HepG2 (cell line): ENCODE results near the gene NDOR1. TPM values are rescaled to one million over a fixed set of nuclear protein-coding genes. Genes with fewer than 3 reads are reported as not detected.

Source experiments
- CBX2 ChIP-seq, 2 experiments: fragments of 200-600 bp in 1 of 2; sonication (generic); formaldehyde crosslinking in 1 of 2; IDR thresholded peaks; 2 replicates each; pipeline versions ENCODE4 v1.7.0 to v1.8.1; 2018 to 2022; ENCODE audit warnings: low read depth in 2 of 2, low read length in 1 of 2, mild to moderate bottlenecking in 1 of 2, missing genetic modification reagents in 1 of 2
- HBP1 ChIP-seq: IDR thresholded peaks from 2 replicates; pipeline ENCODE4 v1.6.1; 2016; ENCODE audit warnings: low read depth, control low read depth
- U2AF1 ChIP-seq: fragments of 200-400 bp; formaldehyde crosslinking; optimal IDR thresholded peaks from 2 replicates; pipeline ENCODE3; 2017; ENCODE audit warnings: mild to moderate bottlenecking, low read depth, low read length
- ZBED4 ChIP-seq: sonication (generic); formaldehyde crosslinking; IDR thresholded peaks from 2 replicates; pipeline ENCODE4 v1.4.0; 2020; ENCODE audit warnings: missing genetic modification reagents, borderline replicate concordance
- ZNF317 ChIP-seq: sonication (generic); formaldehyde crosslinking; IDR thresholded peaks from 2 replicates; pipeline ENCODE4 v1.5.0; 2020; ENCODE audit warnings: mild to moderate bottlenecking, missing genetic modification reagents
- polyA plus RNA-seq, 8 experiments: library from polyadenylated mRNA; depleted of rRNA in 3 of 8; stranded (reverse) in 7 of 8; unstranded in 1 of 8; fragments of >200 nt; fragmentation: Illumina TruSeq in 4 of 8; extraction: Trizol in 4 of 8; gene quantifications; 2 replicates each; pipeline versions ENCODE4 v1.2.1 to v1.2.3, GENCODE V29; 2011 to 2016; ENCODE audit warnings: low read depth in 4 of 8, missing spikeins in 1 of 8, mixed read lengths in 1 of 8; ENCODE audit not compliant: insufficient read depth in 1 of 8
- total RNA-seq, 5 experiments: library from RNA; depleted of rRNA; stranded (reverse); fragments of >200 nt; fragmentation: Illumina TruSeq; extraction: Trizol; gene quantifications; 2 replicates each; pipeline ENCODE4 v1.2.3, GENCODE V29; 2016; ENCODE audit warnings: low read depth in 1 of 5
- TF ChIP-seq, protein P1 (sequence below): sonication (generic); formaldehyde crosslinking; IDR thresholded peaks from 2 replicates; pipeline ENCODE4 v1.5.0; 2020; ENCODE audit warnings: mild to moderate bottlenecking, missing genetic modification reagents, borderline replicate concordance
- TF ChIP-seq, protein P2 (sequence below): sonication (generic); formaldehyde crosslinking; IDR thresholded peaks from 2 replicates; pipeline ENCODE4 v1.4.0; 2020; ENCODE audit warnings: missing genetic modification reagents, borderline replicate concordance

NDOR1 gene
- total and polyA plus RNA-seq, 2 of the 13 experiments (the other 11 are each of a cell fraction or from before 2014, with no cell fraction given): 3.6 to 8.7 TPM

- TF ChIP-seq, protein P1, sequence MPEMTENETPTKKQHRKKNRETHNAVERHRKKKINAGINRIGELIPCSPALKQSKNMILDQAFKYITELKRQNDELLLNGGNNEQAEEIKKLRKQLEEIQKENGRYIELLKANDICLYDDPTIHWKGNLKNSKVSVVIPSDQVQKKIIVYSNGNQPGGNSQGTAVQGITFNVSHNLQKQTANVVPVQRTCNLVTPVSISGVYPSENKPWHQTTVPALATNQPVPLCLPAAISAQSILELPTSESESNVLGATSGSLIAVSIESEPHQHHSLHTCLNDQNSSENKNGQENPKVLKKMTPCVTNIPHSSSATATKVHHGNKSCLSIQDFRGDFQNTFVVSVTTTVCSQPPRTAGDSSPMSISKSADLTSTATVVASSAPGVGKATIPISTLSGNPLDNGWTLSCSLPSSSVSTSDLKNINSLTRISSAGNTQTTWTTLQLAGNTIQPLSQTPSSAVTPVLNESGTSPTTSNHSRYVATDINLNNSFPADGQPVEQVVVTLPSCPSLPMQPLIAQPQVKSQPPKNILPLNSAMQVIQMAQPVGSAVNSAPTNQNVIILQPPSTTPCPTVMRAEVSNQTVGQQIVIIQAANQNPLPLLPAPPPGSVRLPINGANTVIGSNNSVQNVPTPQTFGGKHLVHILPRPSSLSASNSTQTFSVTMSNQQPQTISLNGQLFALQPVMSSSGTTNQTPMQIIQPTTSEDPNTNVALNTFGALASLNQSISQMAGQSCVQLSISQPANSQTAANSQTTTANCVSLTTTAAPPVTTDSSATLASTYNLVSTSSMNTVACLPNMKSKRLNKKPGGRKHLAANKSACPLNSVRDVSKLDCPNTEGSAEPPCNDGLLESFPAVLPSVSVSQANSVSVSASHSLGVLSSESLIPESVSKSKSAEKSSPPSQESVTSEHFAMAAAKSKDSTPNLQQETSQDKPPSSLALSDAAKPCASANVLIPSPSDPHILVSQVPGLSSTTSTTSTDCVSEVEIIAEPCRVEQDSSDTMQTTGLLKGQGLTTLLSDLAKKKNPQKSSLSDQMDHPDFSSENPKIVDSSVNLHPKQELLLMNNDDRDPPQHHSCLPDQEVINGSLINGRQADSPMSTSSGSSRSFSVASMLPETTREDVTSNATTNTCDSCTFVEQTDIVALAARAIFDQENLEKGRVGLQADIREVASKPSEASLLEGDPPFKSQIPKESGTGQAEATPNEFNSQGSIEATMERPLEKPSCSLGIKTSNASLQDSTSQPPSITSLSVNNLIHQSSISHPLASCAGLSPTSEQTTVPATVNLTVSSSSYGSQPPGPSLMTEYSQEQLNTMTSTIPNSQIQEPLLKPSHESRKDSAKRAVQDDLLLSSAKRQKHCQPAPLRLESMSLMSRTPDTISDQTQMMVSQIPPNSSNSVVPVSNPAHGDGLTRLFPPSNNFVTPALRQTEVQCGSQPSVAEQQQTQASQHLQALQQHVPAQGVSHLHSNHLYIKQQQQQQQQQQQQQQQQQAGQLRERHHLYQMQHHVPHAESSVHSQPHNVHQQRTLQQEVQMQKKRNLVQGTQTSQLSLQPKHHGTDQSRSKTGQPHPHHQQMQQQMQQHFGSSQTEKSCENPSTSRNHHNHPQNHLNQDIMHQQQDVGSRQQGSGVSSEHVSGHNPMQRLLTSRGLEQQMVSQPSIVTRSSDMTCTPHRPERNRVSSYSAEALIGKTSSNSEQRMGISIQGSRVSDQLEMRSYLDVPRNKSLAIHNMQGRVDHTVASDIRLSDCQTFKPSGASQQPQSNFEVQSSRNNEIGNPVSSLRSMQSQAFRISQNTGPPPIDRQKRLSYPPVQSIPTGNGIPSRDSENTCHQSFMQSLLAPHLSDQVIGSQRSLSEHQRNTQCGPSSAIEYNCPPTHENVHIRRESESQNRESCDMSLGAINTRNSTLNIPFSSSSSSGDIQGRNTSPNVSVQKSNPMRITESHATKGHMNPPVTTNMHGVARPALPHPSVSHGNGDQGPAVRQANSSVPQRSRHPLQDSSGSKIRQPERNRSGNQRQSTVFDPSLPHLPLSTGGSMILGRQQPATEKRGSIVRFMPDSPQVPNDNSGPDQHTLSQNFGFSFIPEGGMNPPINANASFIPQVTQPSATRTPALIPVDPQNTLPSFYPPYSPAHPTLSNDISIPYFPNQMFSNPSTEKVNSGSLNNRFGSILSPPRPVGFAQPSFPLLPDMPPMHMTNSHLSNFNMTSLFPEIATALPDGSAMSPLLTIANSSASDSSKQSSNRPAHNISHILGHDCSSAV (CRISPR knock-in tag): no peak
- TF ChIP-seq CBX2 (IDR thresholded peaks at IDR 0.05; ENCODE audit: low read depth, low read length) (no peak), CBX2 (CRISPR knock-in tag; IDR thresholded peaks at IDR 0.05; ENCODE audit: low read depth) (no peak), ZBED4 (peak; percentile 19; the same call in 1 of the 2 replicates), ZNF317 (CRISPR knock-in tag) (no peak), U2AF1 (no peak), HBP1 (CRISPR knock-in tag) (peak; percentile 94)
- TF ChIP-seq, protein P2, sequence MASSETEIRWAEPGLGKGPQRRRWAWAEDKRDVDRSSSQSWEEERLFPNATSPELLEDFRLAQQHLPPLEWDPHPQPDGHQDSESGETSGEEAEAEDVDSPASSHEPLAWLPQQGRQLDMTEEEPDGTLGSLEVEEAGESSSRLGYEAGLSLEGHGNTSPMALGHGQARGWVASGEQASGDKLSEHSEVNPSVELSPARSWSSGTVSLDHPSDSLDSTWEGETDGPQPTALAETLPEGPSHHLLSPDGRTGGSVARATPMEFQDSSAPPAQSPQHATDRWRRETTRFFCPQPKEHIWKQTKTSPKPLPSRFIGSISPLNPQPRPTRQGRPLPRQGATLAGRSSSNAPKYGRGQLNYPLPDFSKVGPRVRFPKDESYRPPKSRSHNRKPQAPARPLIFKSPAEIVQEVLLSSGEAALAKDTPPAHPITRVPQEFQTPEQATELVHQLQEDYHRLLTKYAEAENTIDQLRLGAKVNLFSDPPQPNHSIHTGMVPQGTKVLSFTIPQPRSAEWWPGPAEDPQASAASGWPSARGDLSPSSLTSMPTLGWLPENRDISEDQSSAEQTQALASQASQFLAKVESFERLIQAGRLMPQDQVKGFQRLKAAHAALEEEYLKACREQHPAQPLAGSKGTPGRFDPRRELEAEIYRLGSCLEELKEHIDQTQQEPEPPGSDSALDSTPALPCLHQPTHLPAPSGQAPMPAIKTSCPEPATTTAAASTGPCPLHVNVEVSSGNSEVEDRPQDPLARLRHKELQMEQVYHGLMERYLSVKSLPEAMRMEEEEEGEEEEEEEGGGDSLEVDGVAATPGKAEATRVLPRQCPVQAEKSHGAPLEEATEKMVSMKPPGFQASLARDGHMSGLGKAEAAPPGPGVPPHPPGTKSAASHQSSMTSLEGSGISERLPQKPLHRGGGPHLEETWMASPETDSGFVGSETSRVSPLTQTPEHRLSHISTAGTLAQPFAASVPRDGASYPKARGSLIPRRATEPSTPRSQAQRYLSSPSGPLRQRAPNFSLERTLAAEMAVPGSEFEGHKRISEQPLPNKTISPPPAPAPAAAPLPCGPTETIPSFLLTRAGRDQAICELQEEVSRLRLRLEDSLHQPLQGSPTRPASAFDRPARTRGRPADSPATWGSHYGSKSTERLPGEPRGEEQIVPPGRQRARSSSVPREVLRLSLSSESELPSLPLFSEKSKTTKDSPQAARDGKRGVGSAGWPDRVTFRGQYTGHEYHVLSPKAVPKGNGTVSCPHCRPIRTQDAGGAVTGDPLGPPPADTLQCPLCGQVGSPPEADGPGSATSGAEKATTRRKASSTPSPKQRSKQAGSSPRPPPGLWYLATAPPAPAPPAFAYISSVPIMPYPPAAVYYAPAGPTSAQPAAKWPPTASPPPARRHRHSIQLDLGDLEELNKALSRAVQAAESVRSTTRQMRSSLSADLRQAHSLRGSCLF: no peak
Measured at GRCh38 chr9:137205126-137206069, at the start of gene NDOR1, which contains the start of gene TMEM203 (continued).
